ENCODE measurements around the gene RIC8B.

DNA sequence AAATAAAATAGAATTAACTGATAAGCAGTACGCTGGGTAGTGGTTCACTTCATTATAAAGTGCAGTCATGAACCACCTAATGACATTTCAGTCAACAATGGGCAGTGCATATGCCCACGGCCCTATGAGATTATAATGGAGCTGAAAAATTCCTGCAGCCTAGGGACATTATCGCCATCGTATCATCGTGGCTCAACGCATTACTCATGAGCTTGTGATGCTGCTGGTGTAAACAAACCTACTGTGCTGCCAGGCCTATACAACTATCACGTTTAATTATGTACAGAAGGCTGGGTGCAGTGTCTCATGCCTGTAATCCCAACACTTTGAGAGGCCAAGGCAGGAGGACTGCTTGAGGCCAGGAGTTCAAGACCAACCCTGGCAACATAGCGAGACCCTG is 119.0 kb downstream of the RIC8B start:
- TF ChIP-seq, protein P1, sequence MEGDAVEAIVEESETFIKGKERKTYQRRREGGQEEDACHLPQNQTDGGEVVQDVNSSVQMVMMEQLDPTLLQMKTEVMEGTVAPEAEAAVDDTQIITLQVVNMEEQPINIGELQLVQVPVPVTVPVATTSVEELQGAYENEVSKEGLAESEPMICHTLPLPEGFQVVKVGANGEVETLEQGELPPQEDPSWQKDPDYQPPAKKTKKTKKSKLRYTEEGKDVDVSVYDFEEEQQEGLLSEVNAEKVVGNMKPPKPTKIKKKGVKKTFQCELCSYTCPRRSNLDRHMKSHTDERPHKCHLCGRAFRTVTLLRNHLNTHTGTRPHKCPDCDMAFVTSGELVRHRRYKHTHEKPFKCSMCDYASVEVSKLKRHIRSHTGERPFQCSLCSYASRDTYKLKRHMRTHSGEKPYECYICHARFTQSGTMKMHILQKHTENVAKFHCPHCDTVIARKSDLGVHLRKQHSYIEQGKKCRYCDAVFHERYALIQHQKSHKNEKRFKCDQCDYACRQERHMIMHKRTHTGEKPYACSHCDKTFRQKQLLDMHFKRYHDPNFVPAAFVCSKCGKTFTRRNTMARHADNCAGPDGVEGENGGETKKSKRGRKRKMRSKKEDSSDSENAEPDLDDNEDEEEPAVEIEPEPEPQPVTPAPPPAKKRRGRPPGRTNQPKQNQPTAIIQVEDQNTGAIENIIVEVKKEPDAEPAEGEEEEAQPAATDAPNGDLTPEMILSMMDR (IDR thresholded peaks at IDR 0.05; ENCODE audit: insufficient read depth, low read depth, low read length): no peak
- no peak for TF ChIP-seq EZH2 (IDR thresholded peaks at IDR 0.05; ENCODE audit: insufficient read depth, low read length)

Data from astrocyte (in vitro differentiated cells and primary cell).